ENCODE measurements around the gene U2AF1L4. TPM values are rescaled to one million over a fixed set of nuclear protein-coding genes. Genes with fewer than 3 reads are reported as not detected.

Gene U2AF1L4
- total RNA-seq, 2 experiments from 2014 or later = 31.9 to 33.1 TPM

DNA sequence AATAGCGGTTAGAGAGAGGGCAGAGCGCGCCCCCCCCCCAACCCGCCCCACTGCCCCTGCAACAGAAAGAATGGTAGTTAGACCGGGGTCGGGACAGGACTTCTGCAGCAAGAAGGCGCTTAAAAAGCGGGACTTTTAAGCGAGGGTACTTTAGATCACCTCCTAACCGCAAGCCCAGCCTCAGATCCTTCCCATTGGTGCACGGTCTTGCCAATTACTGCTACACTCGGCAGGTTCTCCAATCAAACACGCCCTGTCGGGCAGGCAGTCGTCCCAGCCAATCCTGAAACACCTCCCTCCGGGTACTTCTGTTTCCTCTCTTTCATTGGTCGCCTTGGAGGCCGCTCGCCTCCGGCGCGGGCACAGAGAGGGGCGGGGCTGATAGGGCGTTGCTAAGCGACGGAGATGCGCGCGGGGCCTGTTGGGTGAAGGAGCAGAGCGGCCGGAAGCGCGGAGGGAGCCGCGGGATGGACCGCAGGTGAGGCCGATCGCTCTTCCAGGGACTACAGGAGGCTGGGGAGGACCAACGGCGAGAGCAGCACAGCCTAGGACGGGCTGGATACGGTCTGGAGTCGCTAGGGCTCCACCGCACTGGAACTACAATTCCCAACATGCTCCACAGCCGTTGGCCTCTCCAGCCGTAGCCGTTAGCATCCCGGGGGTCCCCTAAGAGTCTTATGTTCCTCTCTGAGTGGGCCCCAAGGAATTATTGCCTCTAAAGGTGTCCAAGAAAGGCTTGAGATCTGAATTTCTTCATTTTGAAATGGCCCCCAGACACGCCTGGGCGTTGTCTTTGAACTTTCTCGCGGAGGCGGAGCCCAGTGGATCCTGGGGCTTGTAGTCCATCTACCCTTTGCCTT, 12.8 kb upstream of the U2AF1L4 start, which contains the start of gene PROSER3:
Gene PROSER3, plus strand, starts transcription at position 428 of the 860 bp plus-strand sequence. Its CDS starts 40 bp downstream, at position 468.
- peak; percentile 98 for DNase-seq
- Mint-ChIP-seq H3K9me3 (no peaks in the 10 kb centered on the region), H3K27ac (peak within 1 kb of the TSS; percentile 93), H3K27me3 (peaks cover 3% of the 10 kb centered on the region), H3K4me3 (peak within 1 kb of the TSS; percentile 90), H3K36me3 (peaks cover 27% of the 10 kb centered on the region), H3K4me1 (peaks cover 23% of the 10 kb centered on the region)
- POLR2A ChIA-PET = interaction anchor here (0.9 to 2.9 kb wide), 7 partner anchors 9 to 114 kb away, joined by 3 to 21 read pairs (median 9); partner anchors contain the start of genes IGFLR1, LIN37, PSENEN and U2AF1L4
- peak; percentile 96 for ATAC-seq (ENCODE audit: low read depth)

DNA sequence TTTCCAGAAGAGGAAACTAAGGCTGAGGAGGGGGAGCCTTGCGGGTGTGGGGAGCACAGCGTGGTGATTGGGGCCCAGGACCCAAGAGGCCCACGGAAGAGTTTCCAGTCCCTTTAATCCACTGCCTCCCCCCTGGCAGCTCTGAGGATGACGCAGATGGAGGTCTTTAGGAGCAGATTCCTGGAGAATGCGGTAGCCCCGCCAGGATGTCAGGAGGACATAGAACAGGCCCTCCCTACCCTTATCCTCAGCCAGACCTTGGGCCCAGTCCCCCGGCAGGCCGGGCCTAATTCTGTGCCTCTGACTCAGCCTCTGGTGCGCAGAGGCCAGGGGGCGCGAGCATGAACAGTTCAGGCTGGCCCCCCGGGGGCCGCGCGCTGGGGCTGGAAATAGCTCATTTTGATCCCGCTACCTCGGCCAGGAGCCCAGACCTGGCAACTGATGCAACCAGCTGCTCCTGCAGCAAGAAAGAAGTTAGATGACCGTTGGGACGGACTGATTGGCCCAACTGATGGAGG, 12.1 kb upstream of the U2AF1L4 start:
- peak; percentile 62 for DNase-seq
- POLR2A ChIA-PET = interaction anchor here (0.9 to 2.9 kb wide), 7 partner anchors 9 to 113 kb away, joined by 3 to 21 read pairs (median 9); partner anchors contain the start of genes IGFLR1, LIN37, PSENEN and U2AF1L4
- ATAC-seq (ENCODE audit: low read depth) = peak; percentile 5
- H3K27me3 Mint-ChIP-seq = peaks cover 3% of the 10 kb centered on the region
- peaks cover 23% of the 10 kb centered on the region for H3K4me1 Mint-ChIP-seq
- peaks cover 26% of the 10 kb centered on the region for H3K36me3 Mint-ChIP-seq
- peak overlapping the region; percentile 90 for H3K4me3 Mint-ChIP-seq
- H3K9me3 Mint-ChIP-seq = no peaks in the 10 kb centered on the region
- H3K27ac Mint-ChIP-seq = peak overlapping the region; percentile 93

DNA sequence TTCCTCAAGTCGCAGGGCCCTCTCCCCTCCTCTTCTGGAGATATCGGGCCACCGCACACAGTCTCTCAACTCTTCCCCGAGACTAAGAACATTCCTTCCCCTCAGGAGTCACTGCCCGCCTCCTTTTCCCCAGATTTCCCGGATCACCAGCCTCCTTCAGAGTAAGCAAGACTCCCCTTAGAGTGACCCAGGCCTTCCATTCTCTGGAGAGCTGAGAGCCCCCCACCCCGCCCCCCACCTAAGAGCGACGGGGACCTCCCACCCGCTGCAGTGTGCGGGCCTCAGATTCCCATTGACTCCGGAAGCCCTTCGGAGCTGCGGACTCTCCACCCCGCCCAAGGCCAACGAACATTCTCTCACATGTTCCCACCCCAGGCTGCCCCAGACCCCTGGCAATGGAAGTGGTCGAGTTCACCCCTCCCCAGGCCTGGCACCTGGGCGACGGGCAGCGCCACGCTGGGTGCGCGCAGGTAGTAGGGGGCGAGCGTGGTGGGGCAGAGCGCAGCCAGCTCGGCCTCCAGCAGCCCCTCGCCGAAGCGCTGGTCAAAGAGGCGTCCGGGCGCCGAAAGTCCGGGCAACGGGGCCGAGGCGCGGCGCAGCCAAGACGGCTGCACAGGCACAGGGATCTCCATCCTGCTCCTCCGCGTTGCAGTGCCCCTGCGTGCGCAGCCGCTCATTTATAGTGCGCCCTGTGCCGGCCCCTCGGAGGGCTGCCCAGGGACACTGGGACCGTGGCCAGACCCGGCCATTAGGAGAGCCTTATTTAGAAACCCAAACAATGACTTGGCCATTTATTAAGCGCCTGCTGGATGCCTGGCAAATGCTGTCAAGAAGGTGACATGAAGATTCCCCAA, 11.4 kb upstream of the U2AF1L4 start, which contains the start of gene HSPB6:
Gene HSPB6, minus strand, starts transcription at position 653 of the 854 bp plus-strand sequence. Its CDS starts 21 bp downstream, at position 632.
- peaks cover 21% of the 10 kb centered on the region for H3K36me3 Mint-ChIP-seq
- POLR2A ChIA-PET = interaction anchor here (0.9 to 2.9 kb wide), 7 partner anchors 8 to 112 kb away, joined by 3 to 21 read pairs (median 9); partner anchors contain the start of genes IGFLR1, LIN37, PSENEN and U2AF1L4
- no peak for DNase-seq

DNA sequence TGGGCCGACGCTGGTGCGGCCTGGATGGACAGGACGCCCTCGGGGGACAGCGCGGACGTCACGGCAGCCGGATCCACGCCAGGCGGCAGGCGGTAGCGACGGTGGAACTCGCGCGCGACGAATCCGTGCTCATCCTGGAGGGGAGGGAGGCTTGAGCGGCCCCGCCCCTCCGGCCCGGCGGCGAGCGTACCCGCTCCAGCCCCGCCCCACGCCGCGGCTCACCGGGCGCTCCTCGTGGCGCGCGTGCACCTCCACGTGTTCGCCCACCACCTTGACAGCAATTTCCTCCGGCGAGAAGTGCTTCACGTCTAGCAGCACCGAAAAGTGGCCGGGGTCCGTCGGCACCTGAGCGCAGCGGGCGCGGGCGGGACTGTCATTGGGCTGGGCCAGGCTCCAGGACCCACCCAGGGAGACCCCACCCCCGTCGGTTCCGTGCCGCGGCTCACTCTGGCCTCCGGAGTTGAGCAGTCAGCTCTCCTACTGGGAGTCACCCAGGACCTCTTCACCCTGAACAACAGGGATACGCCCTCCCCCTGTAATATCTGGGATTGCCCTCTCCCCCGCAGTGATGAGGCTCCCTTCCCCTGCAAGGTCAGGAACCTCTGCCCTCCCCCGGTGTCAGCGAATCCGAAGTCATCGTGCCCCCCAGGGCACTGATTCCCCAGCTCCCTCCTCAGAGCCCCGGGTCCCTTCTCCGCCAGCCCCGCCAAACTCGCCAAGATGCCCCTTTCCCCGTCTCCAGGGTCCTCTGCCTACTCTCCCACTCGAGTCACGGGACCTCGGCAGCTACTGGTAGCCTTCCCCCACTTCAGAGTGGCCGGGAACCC, 10.5 kb upstream of the U2AF1L4 start:
- Mint-ChIP-seq H3K27me3 (peaks cover 3% of the 10 kb centered on the region), H3K27ac (peak overlapping the region; percentile 21), H3K36me3 (peaks cover 19% of the 10 kb centered on the region), H3K4me3 (peak overlapping the region; percentile 58), H3K9me3 (no peaks in the 10 kb centered on the region), H3K4me1 (peaks cover 20% of the 10 kb centered on the region)
- no peak for ATAC-seq (ENCODE audit: low read depth)
- peak; percentile 70 for DNase-seq
- POLR2A ChIA-PET = interaction anchor here (1.9 to 2.7 kb wide), 4 partner anchors 11 to 43 kb away, joined by 7 to 17 read pairs (median 12); partner anchors contain the start of genes IGFLR1, PSENEN and U2AF1L4

More for the DNA sequence above, 11.4 kb upstream of the U2AF1L4 start, which contains the start of gene HSPB6:
- Mint-ChIP-seq H3K4me3 (peak within 1 kb of the TSS; percentile 90), H3K4me1 (peaks cover 20% of the 10 kb centered on the region), H3K9me3 (no peaks in the 10 kb centered on the region), H3K27ac (peak within 1 kb of the TSS; percentile 93), H3K27me3 (peaks cover 3% of the 10 kb centered on the region)
- no peak for ATAC-seq (ENCODE audit: low read depth)

DNA sequence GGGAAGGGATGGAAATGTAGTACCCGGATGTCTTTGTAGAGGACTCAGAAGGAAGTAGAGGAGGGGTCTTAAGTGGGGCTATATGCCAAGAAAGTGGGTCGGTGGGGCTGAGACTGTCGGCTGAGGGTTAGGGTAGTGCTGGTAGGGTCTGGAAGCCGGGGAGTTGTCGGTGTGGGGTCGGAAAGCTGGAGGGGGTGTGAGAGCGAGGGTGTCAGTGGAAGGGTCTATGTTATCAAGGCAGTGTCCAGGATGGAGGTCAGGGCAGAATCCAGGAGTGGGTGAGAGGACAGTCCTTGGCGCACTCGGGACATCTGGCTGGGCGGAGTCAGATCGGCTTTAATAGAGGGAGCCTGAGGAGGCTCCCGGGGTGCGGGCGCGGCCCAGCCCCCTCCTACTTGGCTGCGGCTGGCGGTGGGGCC, 9.9 kb upstream of the U2AF1L4 start:
- Mint-ChIP-seq H3K9me3 (no peaks in the 10 kb centered on the region), H3K4me1 (peaks cover 23% of the 10 kb centered on the region), H3K4me3 (peak overlapping the region; percentile 32), H3K27ac (no peak overlapping the region), H3K36me3 (peaks cover 18% of the 10 kb centered on the region), H3K27me3 (peaks cover 3% of the 10 kb centered on the region)
- ATAC-seq (ENCODE audit: low read depth) (no peak), DNase-seq (no peak)
- POLR2A ChIA-PET = interaction anchor here (2.4 to 2.7 kb wide), 3 partner anchors 10 to 42 kb away, joined by 9 to 17 read pairs (median 14); partner anchors contain the start of genes IGFLR1, PSENEN and U2AF1L4

DNA sequence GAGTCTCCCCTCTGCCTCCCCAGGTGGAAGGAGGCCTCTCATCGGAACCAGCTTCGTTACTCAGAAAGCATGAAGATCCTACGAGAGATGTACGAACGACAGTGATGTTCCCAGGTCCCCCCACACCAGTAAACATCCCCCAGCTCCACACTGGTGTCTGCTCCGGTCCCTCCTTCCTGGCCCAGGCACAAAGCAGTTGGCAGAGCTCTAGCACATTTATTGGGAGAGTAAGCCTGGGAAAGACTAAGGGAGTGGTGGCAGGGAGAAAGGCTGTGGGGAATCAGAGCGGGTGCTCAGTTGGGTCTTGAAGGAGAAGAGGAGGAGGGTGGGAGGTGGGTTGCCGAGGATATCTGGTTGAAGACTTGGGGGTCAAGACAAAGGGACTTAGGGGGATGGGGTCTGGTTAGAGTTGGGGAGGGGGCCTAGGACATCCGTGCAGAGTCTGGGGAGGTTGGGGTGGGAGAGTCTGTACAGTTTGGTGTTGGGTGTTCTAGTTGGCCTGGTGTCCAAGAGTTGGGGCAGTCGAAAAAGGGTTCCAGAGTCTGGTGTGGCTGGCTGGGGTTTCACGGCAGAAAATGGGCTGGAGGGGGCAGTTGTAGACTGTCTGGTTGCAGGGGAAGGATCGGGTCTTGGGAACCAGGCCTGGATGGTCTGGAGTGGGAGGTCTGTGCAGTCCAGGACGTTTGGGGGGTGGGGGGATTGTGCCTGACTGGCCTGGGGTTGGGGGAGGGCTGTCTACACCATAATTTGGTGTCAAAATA, 9.3 kb upstream of the U2AF1L4 start:
- POLR2A ChIA-PET = no interaction called here

DNA sequence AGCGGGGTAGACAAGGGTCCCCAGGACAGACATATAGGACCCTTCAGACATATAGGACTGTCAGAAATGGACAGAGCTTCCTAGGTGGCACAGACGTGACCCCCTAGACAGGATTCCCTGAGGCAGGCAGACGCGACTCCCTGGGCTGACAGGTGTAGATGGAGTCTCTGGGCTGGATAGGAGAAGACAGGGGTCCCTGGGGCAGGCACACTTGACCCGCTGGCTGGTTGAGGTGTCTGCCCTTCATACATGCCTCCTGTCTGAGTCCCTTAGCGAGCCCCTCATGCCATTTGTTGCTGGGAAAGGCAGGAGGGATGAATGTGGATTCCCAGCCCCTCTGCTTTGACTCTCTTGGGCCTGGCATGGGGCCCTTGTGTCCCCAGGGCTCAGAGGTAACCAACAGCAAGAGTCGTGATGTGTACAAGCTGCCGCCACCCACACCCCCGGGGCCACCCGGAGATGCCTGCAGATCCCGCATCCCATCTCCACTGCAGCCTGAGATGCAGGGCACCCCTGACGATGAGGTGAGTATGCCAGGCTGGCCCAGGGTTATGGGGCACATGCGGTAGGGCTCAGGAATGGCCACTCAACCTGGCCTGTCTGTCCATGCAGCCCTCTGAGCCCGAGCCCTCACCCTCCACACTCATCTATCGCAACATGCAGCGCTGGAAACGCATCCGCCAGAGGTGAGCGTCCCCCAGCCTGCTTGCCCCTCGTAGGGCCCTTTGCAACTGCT, 8.6 kb upstream of the U2AF1L4 start:
- H3K4me3 Mint-ChIP-seq = no peak overlapping the region
- ATAC-seq (ENCODE audit: low read depth) = no peak
- no peak overlapping the region for H3K27ac Mint-ChIP-seq
- peaks cover 10% of the 10 kb centered on the region for H3K36me3 Mint-ChIP-seq
- DNase-seq = no peak
- peaks cover 23% of the 10 kb centered on the region for H3K4me1 Mint-ChIP-seq
- H3K9me3 Mint-ChIP-seq = no peaks in the 10 kb centered on the region
- peaks cover 3% of the 10 kb centered on the region for H3K27me3 Mint-ChIP-seq
- POLR2A ChIA-PET = no interaction called here

More for the DNA sequence above, 9.3 kb upstream of the U2AF1L4 start:
- Mint-ChIP-seq H3K36me3 (peaks cover 15% of the 10 kb centered on the region), H3K4me1 (peaks cover 24% of the 10 kb centered on the region), H3K27me3 (peaks cover 3% of the 10 kb centered on the region), H3K9me3 (no peaks in the 10 kb centered on the region), H3K27ac (no peak overlapping the region), H3K4me3 (no peak overlapping the region)
- DNase-seq (no peak), ATAC-seq (ENCODE audit: low read depth) (no peak)

DNA sequence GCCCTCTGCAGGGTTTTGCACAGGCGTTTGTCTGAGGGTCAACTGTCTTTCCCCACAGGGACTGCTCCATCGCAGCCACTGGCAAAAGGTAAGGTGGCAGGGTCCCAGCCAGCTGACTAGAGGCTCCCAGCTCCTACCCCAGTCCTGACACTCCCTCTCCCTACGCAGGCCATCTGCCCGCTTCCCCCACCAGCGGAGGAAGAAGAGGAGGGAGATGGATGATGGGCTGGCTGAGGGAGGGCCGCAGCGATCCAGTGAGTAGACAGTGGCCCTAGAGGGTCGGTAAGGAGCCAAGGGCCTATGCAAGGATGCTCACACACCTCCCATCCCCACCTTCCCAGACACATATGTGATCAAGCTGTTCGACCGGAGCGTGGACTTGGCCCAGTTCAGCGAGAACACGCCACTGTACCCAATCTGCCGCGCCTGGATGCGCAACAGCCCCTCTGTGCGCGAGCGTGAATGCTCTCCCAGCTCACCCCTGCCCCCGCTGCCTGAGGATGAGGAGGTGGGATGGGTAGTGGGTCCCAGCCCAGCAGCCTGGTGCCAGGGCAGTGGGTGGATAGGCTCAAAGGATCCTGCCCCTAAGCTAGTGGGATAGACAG, 7.6 kb upstream of the U2AF1L4 start:
- H3K9me3 Mint-ChIP-seq = no peaks in the 10 kb centered on the region
- peaks cover 10% of the 10 kb centered on the region for H3K36me3 Mint-ChIP-seq
- H3K4me1 Mint-ChIP-seq = peaks cover 26% of the 10 kb centered on the region
- H3K4me3 Mint-ChIP-seq = no peak overlapping the region
- POLR2A ChIA-PET = no interaction called here
- ATAC-seq (ENCODE audit: low read depth) (no peak), DNase-seq (no peak)
- no peak overlapping the region for H3K27ac Mint-ChIP-seq
- H3K27me3 Mint-ChIP-seq = peaks cover 3% of the 10 kb centered on the region

DNA sequence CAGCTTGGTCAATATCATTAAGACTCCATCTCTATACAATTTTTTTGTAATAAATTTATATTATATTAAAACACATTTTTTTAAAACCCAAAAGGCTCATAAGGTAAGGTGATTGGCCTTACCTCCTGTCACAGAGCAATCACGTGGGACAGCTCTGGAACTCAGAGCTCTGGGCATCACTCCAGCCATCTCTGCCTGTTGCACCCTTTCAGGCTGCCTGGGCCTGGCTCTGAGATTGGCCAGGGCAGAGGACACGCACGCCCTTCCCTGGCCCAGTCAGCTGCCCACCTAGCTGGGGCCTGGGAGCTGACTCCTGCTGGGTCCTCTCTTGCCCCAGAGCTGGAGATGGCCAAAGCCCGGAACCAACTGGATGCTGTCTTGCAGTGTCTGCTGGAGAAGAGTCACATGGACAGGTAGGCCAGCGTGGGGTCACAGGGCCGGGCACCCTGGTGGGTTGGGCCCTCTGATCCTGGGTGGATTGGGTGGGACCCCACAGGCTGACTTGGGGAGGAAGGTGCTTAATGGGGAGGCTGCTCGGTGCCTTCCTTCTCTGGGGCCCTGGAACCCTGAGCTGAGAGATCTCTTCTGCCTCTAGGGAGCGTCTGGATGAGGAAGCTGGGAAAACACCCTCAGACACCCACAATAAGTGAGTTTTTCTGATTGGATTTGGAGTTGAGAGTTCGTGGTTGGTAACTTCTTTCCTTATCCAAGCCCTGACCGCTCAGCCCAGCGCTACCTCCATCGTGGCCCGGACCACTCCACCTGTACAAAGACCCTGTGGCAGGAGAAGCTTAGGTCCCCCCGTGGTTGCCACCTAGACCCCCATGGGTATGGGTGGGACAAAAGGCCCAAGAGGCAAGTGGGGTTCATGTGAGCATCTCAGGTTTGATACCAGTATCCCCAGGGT, 6.9 kb upstream of the U2AF1L4 start:
- Mint-ChIP-seq H3K27me3 (peaks cover 3% of the 10 kb centered on the region), H3K27ac (no peak overlapping the region), H3K4me1 (peaks cover 24% of the 10 kb centered on the region), H3K36me3 (peaks cover 10% of the 10 kb centered on the region), H3K9me3 (no peaks in the 10 kb centered on the region), H3K4me3 (no peak overlapping the region)
- ATAC-seq (ENCODE audit: low read depth) (no peak), DNase-seq (no peak)
- POLR2A ChIA-PET = interaction anchor here (0.7 kb wide), 1 partner anchor 57 kb away, joined by 3 read pairs; no protein-coding TSS in a partner anchor

DNA sequence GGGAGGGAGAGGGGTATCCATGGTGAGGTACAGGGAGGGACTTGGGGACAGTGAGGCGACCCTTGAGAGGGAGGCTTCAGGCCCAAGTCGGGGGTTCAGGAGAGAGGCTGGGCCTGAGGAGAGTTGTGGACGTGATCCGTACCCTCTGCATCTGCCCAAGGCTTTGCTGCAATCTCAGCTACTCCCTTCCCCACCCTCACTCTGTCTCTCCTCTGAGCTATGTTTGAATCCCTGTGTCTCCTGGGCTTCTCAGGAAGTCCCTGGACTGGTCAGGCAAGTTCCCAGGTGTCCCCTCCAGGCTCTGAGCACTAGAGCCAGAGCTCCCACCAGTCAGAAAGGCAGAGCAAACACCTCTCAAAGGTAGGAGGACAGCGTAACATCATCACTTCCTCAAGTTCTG, 4.9 kb upstream of the U2AF1L4 start:
- POLR2A ChIA-PET = no interaction called here

More for the DNA sequence above, 4.9 kb upstream of the U2AF1L4 start:
- peak overlapping the region; percentile 47 for H3K4me3 Mint-ChIP-seq
- H3K27me3 Mint-ChIP-seq = peaks cover 3% of the 10 kb centered on the region
- H3K4me1 Mint-ChIP-seq = peaks cover 20% of the 10 kb centered on the region
- no peak overlapping the region for H3K27ac Mint-ChIP-seq
- H3K9me3 Mint-ChIP-seq = no peaks in the 10 kb centered on the region
- no peak for ATAC-seq (ENCODE audit: low read depth)
- no peak for DNase-seq
- peaks cover 6% of the 10 kb centered on the region for H3K36me3 Mint-ChIP-seq
